ENCODE results near the gene KIAA1217. TPM values are rescaled to one million over a fixed set of nuclear protein-coding genes. Genes with fewer than 3 reads are reported as not detected.
A peak's percentile ranks its signal among the peaks of the same experiment; 100 is the strongest.

The KIAA1217 gene
- total and polyA plus RNA-seq, 9 of the 15 experiments (the other 6 are each of a cell fraction or from before 2014, with no cell fraction given): 0.04 TPM; not detected in 8

DNA sequence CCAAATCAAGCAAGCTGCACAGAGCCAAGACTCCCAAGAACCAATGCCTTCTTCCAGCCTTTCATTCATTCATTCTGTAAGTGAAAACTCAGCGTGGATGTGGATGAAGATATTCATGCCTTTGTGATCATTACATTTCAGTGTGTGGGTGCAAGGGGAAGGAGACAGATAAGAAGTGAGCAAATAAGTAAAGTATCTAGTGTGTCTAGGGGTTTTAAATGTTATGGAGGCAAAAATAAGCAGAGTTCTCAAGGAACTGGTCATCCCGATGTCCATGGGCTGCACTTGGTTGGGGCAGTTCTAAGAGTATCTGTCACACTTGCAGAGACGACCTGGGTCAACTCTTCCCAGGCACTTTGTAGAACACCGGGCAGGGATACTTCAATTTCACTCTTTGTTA, 149.1 kb downstream of the KIAA1217 start (continued):
- TF ChIP-seq SRSF7 (optimal IDR thresholded peaks at IDR 0.05; ENCODE audit: low read depth, low read length): no peak
- TF ChIP-seq, protein P1, sequence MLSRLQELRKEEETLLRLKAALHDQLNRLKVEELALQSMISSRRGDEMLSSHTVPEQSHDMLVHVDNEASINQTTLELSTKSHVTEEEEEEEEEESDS (CRISPR knock-in tag; IDR thresholded peaks at IDR 0.05): no peak
- no peak for TF ChIP-seq TARDBP (IDR thresholded peaks at IDR 0.05)

- 4% methylated on average over 12 of the region's 12 CpGs for WGBS (ENCODE audit: insufficient coverage, low coverage, missing lambda C conversion rate)
- no peaks in the 10 kb centered on the region for H3K9me1 ChIP-seq (ENCODE audit: control insufficient read depth, insufficient read depth, low read length)
- no peak overlapping the region for H2AFZ ChIP-seq (ENCODE audit: low read depth, low read length)
- no peaks in the 10 kb centered on the region for H3K79me2 ChIP-seq (ENCODE audit: control insufficient read depth, insufficient read depth, low read length)
- H3K4me2 ChIP-seq (ENCODE audit: insufficient read depth, low read length): no peak overlapping the region
- in situ Hi-C loops (cut with MboI): no loop called here
- H3K27ac ChIP-seq (ENCODE audit: extremely low read depth, low read depth, low read length): no peak overlapping the region
- DNase-seq (ENCODE audit: extremely low read depth in 1 of 4, low spot score in 3 of 4) (peak; percentile 39 to 57 (median 44)), ATAC-seq (peak; percentile 88), FAIRE-seq (peak; percentile 78)
- H3K27me3 ChIP-seq (ENCODE audit: control insufficient read depth in 2 of 2, insufficient read depth in 2 of 2, low read length in 2 of 2): 0 out of 5 replicates have a peak, but pooled peaks cover 0 to 8% of the 10 kb centered on the region in 2 experiments
- H3K9me3 ChIP-seq (replicated peaks; ENCODE audit: control insufficient read depth, insufficient read depth, low read depth, low read length): no peaks in the 10 kb centered on the region
- no TSS peak for BruUV-seq (replicated peaks)
- CTCF ChIA-PET (ENCODE audit: low intra/inter-chr PET ratio): interaction anchor here (0.6 to 1.1 kb wide), 3 partner anchors 95 to 975 kb away, joined by 3 read pairs; no protein-coding TSS in a partner anchor
- no peaks in the 10 kb centered on the region for H3K4me1 ChIP-seq (replicated peaks in 1 of 2; ENCODE audit: control insufficient read depth in 2 of 2, insufficient read depth in 2 of 2, low read length in 2 of 2)
- H4K20me1 ChIP-seq (replicated peaks; ENCODE audit: control insufficient read depth, insufficient read depth, low read length): no peaks in the 10 kb centered on the region; the same call in 1 of the 2 replicates
- intact Hi-C loops (cut with micrococcal nuclease): loop anchor here (2.0 to 10.0 kb wide), 2 partner anchors 366 to 1206 kb away; no protein-coding TSS in a partner anchor
- H3K36me3 ChIP-seq (ENCODE audit: control insufficient read depth, insufficient read depth, low read length): no peaks in the 10 kb centered on the region
- H3K4me3 ChIP-seq: no peak overlapping the region
- POLR2A ChIA-PET: no interaction called here
- H3K9ac ChIP-seq (ENCODE audit: insufficient read depth in 1 of 2, low read depth in 2 of 2, low read length in 2 of 2): no peak overlapping the region
- TF ChIP-seq CREM (IDR thresholded peaks at IDR 0.05; ENCODE audit: low read depth) (0 out of 2 replicates have a peak, but pooled peaks have one; percentile 11), ZNF263 (CRISPR knock-in tag; IDR thresholded peaks at IDR 0.05; ENCODE audit: borderline replicate concordance) (no peak), TCF3 (CRISPR knock-in tag; IDR thresholded peaks at IDR 0.05) (no peak), CBX5 (IDR thresholded peaks at IDR 0.05; ENCODE audit: borderline replicate concordance, low read depth) (no peak), KLF16 (IDR thresholded peaks at IDR 0.05) (no peak), SMC3 (conservative IDR thresholded peaks at IDR 0.05; ENCODE audit: insufficient read depth, low read depth, low read length) (peak; percentile 55; the same call in 1 of the 2 replicates), RAD21 (CRISPR knock-in tag; conservative IDR thresholded peaks at IDR 0.05 in 1 of 2, IDR thresholded peaks at IDR 0.05 in 1 of 2) (peak; percentile 37 to 59; a peak in 3 of 4 replicates), SNRNP70 (optimal IDR thresholded peaks at IDR 0.05; ENCODE audit: low read depth, low read length) (no peak)
- TF ChIP-seq, protein P2, sequence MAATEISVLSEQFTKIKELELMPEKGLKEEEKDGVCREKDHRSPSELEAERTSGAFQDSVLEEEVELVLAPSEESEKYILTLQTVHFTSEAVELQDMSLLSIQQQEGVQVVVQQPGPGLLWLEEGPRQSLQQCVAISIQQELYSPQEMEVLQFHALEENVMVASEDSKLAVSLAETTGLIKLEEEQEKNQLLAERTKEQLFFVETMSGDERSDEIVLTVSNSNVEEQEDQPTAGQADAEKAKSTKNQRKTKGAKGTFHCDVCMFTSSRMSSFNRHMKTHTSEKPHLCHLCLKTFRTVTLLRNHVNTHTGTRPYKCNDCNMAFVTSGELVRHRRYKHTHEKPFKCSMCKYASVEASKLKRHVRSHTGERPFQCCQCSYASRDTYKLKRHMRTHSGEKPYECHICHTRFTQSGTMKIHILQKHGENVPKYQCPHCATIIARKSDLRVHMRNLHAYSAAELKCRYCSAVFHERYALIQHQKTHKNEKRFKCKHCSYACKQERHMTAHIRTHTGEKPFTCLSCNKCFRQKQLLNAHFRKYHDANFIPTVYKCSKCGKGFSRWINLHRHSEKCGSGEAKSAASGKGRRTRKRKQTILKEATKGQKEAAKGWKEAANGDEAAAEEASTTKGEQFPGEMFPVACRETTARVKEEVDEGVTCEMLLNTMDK (IDR thresholded peaks at IDR 0.05; ENCODE audit: borderline replicate concordance, insufficient read depth, low read depth, low read length, poor library complexity, severe bottlenecking): peak; percentile 63
Measured at GRCh38 chr10:24360282-24361127, 151.6 kb downstream of the KIAA1217 start.
